GM06990 (cell line): ENCODE results near the gene PRR9.
"Not testable (repeated sequence)": the region's sequence is repeated elsewhere in the genome, so short reads cannot be mapped to it uniquely, and the experiment has no call there.

ENCODE experiments used
- DNase-seq: peaks from one replicate; pipeline ENCODE4 v3.0.0-alpha.2; 2011; ENCODE audit not compliant: insufficient read length; ENCODE audit errors: extremely low read depth
- H3K27me3 ChIP-seq: replicated peaks from 2 replicates; pipeline ENCODE4 v1.6.0; 2011; ENCODE audit warnings: low read length; ENCODE audit not compliant: control insufficient read depth, insufficient read depth
- H3K36me3 ChIP-seq: 2 replicates; pipeline ENCODE4 v1.5.1; 2011; ENCODE audit warnings: low read length; ENCODE audit not compliant: control insufficient read depth, insufficient read depth
- H3K4me3 ChIP-seq: replicated peaks from 2 replicates; pipeline ENCODE4 v1.5.1; 2011; ENCODE audit warnings: low read depth, mild to moderate bottlenecking, control low read depth, low read length
- CTCF ChIP-seq: IDR thresholded peaks from 2 replicates; pipeline ENCODE4 v1.5.1; 2011; ENCODE audit warnings: low read length, control low read depth, mild to moderate bottlenecking, inconsistent platforms; ENCODE audit not compliant: insufficient read depth, poor library complexity, severe bottlenecking

The PRR9 gene

DNA sequence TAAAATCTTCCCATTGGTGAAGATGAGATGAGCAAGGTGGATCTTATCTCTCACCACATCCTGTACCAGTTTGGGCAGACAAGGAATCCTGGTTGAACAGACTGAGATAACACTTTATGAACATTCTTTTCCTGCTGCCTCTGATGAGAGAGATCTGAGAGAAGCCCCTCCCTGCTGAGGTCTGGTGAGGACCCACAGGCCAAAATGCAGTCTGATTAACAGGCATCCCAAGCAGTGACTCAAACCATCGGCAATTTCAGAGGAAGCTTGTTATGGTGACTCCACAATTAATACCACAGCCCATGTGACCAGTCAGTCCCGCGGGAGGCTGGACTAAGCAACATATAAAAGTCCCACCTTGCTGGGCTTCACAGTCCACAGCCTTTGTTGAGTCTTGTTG lies at the start of gene PRR9:
TSS of gene PRR9 (plus strand) at position 373 of the 400 bp plus-strand sequence. CDS start 561 bp downstream, outside the sequence.
- H3K4me3 ChIP-seq: no peak within 1 kb of the TSS
- H3K36me3 ChIP-seq: no peaks in the 10 kb centered on the region
- no peak for TF ChIP-seq CTCF
- DNase-seq: no peak
- no peaks in the 10 kb centered on the region; the same call in 1 of the 2 replicates for H3K27me3 ChIP-seq

DNA sequence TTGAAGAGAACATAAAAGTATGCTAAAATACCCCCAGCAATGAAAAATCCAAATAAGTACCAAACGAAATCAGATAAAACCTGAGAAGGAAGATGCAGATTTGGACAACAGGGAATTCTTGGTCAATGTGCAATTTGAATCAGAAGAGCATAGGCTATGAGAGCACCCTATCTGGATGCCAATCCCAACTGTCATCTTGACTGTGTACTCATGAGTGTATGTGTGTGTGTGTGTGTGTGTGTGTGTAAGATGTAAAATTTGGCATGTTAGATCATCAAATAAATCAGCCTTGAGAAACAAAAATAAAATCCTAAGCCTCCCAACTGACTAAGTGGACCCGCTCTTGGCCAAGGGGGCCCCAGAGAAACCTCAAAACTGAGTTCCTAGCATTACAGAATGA lies 48.7 kb upstream of the PRR9 start:
- DNase-seq: no peak
- TF ChIP-seq CTCF: no peak
- no peak overlapping the region for H3K4me3 ChIP-seq

DNA sequence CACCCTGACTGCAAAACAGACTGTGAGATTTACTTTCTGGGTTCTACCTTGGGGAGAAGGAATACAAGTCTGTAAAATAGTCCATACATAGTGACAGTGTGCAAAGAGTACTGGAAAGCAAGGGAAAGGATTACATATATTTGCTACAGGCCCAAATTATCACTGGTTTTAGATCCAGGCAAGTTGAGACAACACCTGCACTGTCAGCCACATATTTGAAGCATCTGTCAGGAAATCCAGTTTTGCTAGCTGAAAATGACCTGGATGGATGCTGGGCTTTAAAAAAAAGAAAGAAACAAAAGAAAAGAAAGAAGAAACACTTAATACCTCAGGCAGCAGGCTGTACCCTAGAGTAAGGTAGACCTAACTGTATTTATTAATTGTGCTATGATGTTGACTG lies 42.8 kb upstream of the PRR9 start:
- Histone ChIP-seq H3K4me3 (no peak overlapping the region), H3K36me3 (no peaks in the 10 kb centered on the region), H3K27me3 (no peaks in the 10 kb centered on the region)
- DNase-seq: no peak
- TF ChIP-seq CTCF: no peak

More for the DNA sequence above, 48.7 kb upstream of the PRR9 start:
- no peaks in the 10 kb centered on the region for H3K36me3 ChIP-seq
- no peaks in the 10 kb centered on the region for H3K27me3 ChIP-seq

- no peak overlapping the region for H3K4me3 ChIP-seq
- no peak for TF ChIP-seq CTCF
- H3K36me3 ChIP-seq: no peaks in the 10 kb centered on the region
Measured at GRCh38 chr1:153178922-153179321, 38.5 kb upstream of the PRR9 start.

DNA sequence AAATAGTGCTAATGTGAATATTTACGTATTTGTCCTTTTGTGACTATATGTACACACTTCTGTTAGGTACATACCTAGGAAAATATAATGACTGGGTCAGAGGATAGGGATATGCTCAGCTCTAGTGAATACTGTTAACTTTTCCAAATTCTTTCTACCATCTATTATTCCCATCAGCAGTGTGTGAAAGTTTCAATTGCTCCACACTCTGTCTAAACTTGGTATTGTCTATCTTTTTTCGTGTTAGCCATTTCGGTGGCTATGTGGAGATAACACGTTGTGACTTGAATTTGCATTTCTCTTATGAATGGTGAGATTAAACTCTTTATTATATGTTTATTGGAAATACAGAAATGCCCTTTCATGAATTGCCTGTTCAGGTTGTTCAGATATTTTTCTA lies 36.8 kb upstream of the PRR9 start:
- no peak for DNase-seq
- no peaks in the 10 kb centered on the region for H3K27me3 ChIP-seq
- H3K4me3 ChIP-seq: no peak overlapping the region
- no peak for TF ChIP-seq CTCF
- H3K36me3 ChIP-seq: no peaks in the 10 kb centered on the region

More at GRCh38 chr1:153178922-153179321, 38.5 kb upstream of the PRR9 start:
- no peak for DNase-seq
- no peaks in the 10 kb centered on the region for H3K27me3 ChIP-seq

DNA sequence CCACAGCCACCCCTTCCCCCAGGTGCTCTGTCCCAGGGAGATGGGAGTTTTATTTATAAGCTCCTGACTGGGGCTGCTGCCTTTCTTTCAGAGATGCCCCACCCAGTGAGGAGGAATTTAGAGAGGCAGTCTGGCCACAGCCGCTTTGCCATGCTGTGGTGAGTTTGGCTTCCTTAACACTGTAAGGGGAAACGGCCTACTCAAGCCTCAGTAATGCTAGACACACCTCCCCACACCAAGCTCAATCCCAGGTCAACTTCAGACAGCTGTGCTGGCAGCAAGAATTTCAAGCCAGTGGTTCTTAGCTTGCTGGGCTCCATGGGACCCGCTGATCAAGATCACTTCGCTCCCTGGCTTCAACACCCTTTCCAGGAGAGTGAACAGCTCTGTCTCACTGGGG lies 29.1 kb upstream of the PRR9 start:
- H3K27me3 ChIP-seq, H3K4me3 ChIP-seq, DNase-seq, H3K36me3 ChIP-seq: not testable (repeated sequence)
